HepG2 (cell line): ENCODE results near the gene AP2A2. TPM values are rescaled to one million over a fixed set of nuclear protein-coding genes. Genes with fewer than 3 reads are reported as not detected.

ENCODE experiments used
- HMG20B ChIP-seq: conservative IDR thresholded peaks from 2 replicates; pipeline ENCODE4 v1.6.1; 2016; ENCODE audit warnings: missing genetic modification reagents, missing compliant biosample characterization
- KLF13 ChIP-seq: sonication (generic); formaldehyde crosslinking; IDR thresholded peaks from 2 replicates; pipeline ENCODE4 v1.4.0; 2020; ENCODE audit warnings: mild to moderate bottlenecking, missing genetic modification reagents
- MEIS2 ChIP-seq: sonication (generic); formaldehyde crosslinking; IDR thresholded peaks from 2 replicates; pipeline ENCODE4 v1.9.0; 2021; ENCODE audit warnings: mild to moderate bottlenecking, missing genetic modification reagents
- POLR2A ChIP-seq, 2 experiments: IDR thresholded peaks; 2 replicates each; pipeline ENCODE4 v1.6.1; 2011; ENCODE audit warnings: low read depth in 2 of 2, low read length in 2 of 2, mild to moderate bottlenecking in 1 of 2, moderate library complexity in 1 of 2; ENCODE audit not compliant: insufficient read depth in 1 of 2
- SETDB1 ChIP-seq: sonication (generic); formaldehyde crosslinking; IDR thresholded peaks from 2 replicates; pipeline ENCODE4 v1.5.1; 2020; ENCODE audit warnings: missing genetic modification reagents, mild to moderate bottlenecking, borderline replicate concordance
- TBP ChIP-seq: sonication (generic); formaldehyde crosslinking; IDR thresholded peaks from 2 replicates; pipeline ENCODE4 v1.5.0; 2020; ENCODE audit warnings: missing genetic modification reagents
- ZNF263 ChIP-seq: sonication (generic); formaldehyde crosslinking; IDR thresholded peaks from 2 replicates; pipeline ENCODE4 v1.4.0; 2020; ENCODE audit warnings: missing genetic modification reagents
- ZNF326 ChIP-seq: sonication (generic); formaldehyde crosslinking; IDR thresholded peaks from 2 replicates; pipeline ENCODE4 v1.4.0; 2020; ENCODE audit warnings: missing genetic modification reagents, borderline replicate concordance
- ZNF605 ChIP-seq: sonication (generic); formaldehyde crosslinking; IDR thresholded peaks from 2 replicates; pipeline ENCODE4 v1.8.0; 2022; ENCODE audit warnings: mild to moderate bottlenecking, missing genetic modification reagents
- ZNF777 ChIP-seq: sonication (generic); formaldehyde crosslinking; IDR thresholded peaks from 2 replicates; pipeline ENCODE4 v1.4.0; 2020; ENCODE audit warnings: missing genetic modification reagents
- polyA plus RNA-seq, 8 experiments: library from polyadenylated mRNA; depleted of rRNA in 3 of 8; stranded (reverse) in 7 of 8; unstranded in 1 of 8; fragments of >200 nt; fragmentation: Illumina TruSeq in 4 of 8; extraction: Trizol in 4 of 8; gene quantifications; 2 replicates each; pipeline versions ENCODE4 v1.2.1 to v1.2.3, GENCODE V29; 2011 to 2016; ENCODE audit warnings: low read depth in 4 of 8, missing spikeins in 1 of 8, mixed read lengths in 1 of 8; ENCODE audit not compliant: insufficient read depth in 1 of 8
- total RNA-seq, 5 experiments: library from RNA; depleted of rRNA; stranded (reverse); fragments of >200 nt; fragmentation: Illumina TruSeq; extraction: Trizol; gene quantifications; 2 replicates each; pipeline ENCODE4 v1.2.3, GENCODE V29; 2016; ENCODE audit warnings: low read depth in 1 of 5
- TF ChIP-seq, protein P1 (sequence below): sonication (generic); formaldehyde crosslinking; IDR thresholded peaks from 2 replicates; pipeline ENCODE4 v1.5.0; 2020; ENCODE audit warnings: mild to moderate bottlenecking, missing genetic modification reagents, borderline replicate concordance
- TF ChIP-seq, protein P2 (sequence below): sonication (generic); formaldehyde crosslinking; IDR thresholded peaks from 2 replicates; pipeline ENCODE4 v1.4.0; 2020; ENCODE audit warnings: low read depth, missing genetic modification reagents
- TF ChIP-seq, protein P3 (sequence below): sonication (generic); formaldehyde crosslinking; IDR thresholded peaks from 2 replicates; pipeline ENCODE4 v1.4.0; 2020; ENCODE audit warnings: missing genetic modification reagents
- TF ChIP-seq, protein P4 (sequence below): sonication (generic); formaldehyde crosslinking; IDR thresholded peaks from 2 replicates; pipeline ENCODE4 v1.4.0; 2020; ENCODE audit warnings: mild to moderate bottlenecking, missing genetic modification reagents

Gene AP2A2
- total and polyA plus RNA-seq, 2 of the 13 experiments (the other 11 are each of a cell fraction or from before 2014, with no cell fraction given): 25.7 to 75.7 TPM

DNA sequence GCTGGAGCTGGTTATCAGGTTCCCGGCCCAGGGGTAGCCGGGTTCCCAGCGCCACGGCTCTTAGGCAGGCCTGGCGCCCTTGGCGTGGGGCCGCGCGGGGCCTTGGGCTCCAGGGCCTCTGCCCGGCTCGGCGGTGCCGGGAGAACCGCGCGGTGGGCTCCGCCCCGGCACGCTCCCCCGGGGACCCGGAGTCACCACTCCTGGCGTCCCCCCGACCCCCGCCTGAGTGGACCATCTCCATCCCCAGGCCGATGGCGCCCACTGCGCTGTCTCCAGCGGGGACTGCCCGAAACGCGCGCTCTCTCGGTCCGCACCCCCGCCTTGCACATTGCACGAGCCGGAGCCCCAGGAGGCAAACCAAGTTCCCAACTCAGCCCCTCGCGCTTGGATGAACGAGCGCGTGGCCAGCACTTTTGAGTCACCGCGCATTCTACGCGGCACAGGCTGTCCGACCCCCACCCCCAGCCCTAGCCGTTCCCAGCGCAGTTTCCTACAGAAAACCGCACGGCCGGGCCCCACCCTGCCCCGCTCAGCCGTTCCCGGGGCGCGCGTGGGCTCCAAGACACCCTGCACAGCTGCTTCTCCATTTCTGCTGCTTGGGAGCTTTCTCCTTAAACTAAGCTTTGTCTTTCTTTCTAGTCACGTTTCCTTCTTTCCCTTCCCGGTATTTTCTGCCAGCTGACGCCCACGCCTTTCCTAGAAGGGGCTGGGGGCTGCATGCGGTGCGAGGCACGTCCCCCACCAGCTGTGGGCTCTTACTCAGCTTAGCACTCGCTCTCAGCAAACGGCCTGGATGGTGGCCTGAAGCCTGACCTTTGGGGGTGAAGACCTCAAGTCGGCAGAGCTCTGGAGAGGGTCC lies 14.4 kb upstream of the AP2A2 start (continued):
- TF ChIP-seq, protein P1, sequence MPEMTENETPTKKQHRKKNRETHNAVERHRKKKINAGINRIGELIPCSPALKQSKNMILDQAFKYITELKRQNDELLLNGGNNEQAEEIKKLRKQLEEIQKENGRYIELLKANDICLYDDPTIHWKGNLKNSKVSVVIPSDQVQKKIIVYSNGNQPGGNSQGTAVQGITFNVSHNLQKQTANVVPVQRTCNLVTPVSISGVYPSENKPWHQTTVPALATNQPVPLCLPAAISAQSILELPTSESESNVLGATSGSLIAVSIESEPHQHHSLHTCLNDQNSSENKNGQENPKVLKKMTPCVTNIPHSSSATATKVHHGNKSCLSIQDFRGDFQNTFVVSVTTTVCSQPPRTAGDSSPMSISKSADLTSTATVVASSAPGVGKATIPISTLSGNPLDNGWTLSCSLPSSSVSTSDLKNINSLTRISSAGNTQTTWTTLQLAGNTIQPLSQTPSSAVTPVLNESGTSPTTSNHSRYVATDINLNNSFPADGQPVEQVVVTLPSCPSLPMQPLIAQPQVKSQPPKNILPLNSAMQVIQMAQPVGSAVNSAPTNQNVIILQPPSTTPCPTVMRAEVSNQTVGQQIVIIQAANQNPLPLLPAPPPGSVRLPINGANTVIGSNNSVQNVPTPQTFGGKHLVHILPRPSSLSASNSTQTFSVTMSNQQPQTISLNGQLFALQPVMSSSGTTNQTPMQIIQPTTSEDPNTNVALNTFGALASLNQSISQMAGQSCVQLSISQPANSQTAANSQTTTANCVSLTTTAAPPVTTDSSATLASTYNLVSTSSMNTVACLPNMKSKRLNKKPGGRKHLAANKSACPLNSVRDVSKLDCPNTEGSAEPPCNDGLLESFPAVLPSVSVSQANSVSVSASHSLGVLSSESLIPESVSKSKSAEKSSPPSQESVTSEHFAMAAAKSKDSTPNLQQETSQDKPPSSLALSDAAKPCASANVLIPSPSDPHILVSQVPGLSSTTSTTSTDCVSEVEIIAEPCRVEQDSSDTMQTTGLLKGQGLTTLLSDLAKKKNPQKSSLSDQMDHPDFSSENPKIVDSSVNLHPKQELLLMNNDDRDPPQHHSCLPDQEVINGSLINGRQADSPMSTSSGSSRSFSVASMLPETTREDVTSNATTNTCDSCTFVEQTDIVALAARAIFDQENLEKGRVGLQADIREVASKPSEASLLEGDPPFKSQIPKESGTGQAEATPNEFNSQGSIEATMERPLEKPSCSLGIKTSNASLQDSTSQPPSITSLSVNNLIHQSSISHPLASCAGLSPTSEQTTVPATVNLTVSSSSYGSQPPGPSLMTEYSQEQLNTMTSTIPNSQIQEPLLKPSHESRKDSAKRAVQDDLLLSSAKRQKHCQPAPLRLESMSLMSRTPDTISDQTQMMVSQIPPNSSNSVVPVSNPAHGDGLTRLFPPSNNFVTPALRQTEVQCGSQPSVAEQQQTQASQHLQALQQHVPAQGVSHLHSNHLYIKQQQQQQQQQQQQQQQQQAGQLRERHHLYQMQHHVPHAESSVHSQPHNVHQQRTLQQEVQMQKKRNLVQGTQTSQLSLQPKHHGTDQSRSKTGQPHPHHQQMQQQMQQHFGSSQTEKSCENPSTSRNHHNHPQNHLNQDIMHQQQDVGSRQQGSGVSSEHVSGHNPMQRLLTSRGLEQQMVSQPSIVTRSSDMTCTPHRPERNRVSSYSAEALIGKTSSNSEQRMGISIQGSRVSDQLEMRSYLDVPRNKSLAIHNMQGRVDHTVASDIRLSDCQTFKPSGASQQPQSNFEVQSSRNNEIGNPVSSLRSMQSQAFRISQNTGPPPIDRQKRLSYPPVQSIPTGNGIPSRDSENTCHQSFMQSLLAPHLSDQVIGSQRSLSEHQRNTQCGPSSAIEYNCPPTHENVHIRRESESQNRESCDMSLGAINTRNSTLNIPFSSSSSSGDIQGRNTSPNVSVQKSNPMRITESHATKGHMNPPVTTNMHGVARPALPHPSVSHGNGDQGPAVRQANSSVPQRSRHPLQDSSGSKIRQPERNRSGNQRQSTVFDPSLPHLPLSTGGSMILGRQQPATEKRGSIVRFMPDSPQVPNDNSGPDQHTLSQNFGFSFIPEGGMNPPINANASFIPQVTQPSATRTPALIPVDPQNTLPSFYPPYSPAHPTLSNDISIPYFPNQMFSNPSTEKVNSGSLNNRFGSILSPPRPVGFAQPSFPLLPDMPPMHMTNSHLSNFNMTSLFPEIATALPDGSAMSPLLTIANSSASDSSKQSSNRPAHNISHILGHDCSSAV: no peak
- TF ChIP-seq MEIS2 (peak; percentile 49), SETDB1 (no peak), ZNF326 (CRISPR knock-in tag) (no peak), POLR2A (IDR thresholded peaks at IDR 0.05; ENCODE audit: insufficient read depth in 1 of 2, low read depth in 2 of 2, low read length in 2 of 2) (peak; percentile 69 to 80; a peak in 3 of 4 replicates), HMG20B (CRISPR knock-in tag) (no peak), ZNF605 (CRISPR knock-in tag) (no peak), ZNF777 (0 out of 2 replicates have a peak, but pooled peaks have one; percentile 3), TBP (CRISPR knock-in tag) (no peak), ZNF263 (0 out of 2 replicates have a peak, but pooled peaks have one; percentile 6), KLF13 (no peak)
- TF ChIP-seq, protein P2, sequence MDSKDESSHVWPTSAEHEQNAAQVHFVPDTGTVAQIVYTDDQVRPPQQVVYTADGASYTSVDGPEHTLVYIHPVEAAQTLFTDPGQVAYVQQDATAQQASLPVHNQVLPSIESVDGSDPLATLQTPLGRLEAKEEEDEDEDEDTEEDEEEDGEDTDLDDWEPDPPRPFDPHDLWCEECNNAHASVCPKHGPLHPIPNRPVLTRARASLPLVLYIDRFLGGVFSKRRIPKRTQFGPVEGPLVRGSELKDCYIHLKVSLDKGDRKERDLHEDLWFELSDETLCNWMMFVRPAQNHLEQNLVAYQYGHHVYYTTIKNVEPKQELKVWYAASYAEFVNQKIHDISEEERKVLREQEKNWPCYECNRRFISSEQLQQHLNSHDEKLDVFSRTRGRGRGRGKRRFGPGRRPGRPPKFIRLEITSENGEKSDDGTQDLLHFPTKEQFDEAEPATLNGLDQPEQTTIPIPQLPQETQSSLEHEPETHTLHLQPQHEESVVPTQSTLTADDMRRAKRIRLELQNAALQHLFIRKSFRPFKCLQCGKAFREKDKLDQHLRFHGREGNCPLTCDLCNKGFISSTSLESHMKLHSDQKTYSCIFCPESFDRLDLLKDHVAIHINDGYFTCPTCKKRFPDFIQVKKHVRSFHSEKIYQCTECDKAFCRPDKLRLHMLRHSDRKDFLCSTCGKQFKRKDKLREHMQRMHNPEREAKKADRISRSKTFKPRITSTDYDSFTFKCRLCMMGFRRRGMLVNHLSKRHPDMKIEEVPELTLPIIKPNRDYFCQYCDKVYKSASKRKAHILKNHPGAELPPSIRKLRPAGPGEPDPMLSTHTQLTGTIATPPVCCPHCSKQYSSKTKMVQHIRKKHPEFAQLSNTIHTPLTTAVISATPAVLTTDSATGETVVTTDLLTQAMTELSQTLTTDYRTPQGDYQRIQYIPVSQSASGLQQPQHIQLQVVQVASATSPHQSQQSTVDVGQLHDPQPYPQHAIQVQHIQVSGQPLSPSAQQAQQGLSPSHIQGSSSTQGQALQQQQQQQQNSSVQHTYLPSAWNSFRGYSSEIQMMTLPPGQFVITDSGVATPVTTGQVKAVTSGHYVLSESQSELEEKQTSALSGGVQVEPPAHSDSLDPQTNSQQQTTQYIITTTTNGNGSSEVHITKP (CRISPR knock-in tag): peak; percentile 94
- TF ChIP-seq, protein P3, sequence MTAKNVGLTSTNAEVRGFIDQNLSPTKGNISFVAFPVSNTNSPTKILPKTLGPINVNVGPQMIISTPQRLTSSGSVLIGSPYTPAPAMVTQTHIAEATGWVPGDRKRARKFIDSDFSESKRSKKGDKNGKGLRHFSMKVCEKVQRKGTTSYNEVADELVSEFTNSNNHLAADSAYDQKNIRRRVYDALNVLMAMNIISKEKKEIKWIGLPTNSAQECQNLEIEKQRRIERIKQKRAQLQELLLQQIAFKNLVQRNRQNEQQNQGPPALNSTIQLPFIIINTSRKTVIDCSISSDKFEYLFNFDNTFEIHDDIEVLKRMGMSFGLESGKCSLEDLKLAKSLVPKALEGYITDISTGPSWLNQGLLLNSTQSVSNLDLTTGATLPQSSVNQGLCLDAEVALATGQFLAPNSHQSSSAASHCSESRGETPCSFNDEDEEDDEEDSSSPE (CRISPR knock-in tag): no peak
- TF ChIP-seq, protein P4, sequence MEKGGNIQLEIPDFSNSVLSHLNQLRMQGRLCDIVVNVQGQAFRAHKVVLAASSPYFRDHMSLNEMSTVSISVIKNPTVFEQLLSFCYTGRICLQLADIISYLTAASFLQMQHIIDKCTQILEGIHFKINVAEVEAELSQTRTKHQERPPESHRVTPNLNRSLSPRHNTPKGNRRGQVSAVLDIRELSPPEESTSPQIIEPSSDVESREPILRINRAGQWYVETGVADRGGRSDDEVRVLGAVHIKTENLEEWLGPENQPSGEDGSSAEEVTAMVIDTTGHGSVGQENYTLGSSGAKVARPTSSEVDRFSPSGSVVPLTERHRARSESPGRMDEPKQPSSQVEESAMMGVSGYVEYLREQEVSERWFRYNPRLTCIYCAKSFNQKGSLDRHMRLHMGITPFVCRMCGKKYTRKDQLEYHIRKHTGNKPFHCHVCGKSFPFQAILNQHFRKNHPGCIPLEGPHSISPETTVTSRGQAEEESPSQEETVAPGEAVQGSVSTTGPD: no peak
